GM18502 (cell line): Measurements from ENCODE around the gene CIAO3.
A peak's percentile ranks its signal among the peaks of the same experiment; 100 is the strongest.
"Not testable (repeated sequence)": the region's sequence is repeated elsewhere in the genome, so short reads cannot be mapped to it uniquely, and the experiment has no call there.

ENCODE experiments used
- ATAC-seq: cut with Tn5 transposase; IDR thresholded peaks from one replicate; pipeline ENCODE4 v1.9.1; 2021; ENCODE audit warnings: mild to moderate bottlenecking; ENCODE audit not compliant: unreplicated experiment, poor library complexity

Gene CIAO3

DNA sequence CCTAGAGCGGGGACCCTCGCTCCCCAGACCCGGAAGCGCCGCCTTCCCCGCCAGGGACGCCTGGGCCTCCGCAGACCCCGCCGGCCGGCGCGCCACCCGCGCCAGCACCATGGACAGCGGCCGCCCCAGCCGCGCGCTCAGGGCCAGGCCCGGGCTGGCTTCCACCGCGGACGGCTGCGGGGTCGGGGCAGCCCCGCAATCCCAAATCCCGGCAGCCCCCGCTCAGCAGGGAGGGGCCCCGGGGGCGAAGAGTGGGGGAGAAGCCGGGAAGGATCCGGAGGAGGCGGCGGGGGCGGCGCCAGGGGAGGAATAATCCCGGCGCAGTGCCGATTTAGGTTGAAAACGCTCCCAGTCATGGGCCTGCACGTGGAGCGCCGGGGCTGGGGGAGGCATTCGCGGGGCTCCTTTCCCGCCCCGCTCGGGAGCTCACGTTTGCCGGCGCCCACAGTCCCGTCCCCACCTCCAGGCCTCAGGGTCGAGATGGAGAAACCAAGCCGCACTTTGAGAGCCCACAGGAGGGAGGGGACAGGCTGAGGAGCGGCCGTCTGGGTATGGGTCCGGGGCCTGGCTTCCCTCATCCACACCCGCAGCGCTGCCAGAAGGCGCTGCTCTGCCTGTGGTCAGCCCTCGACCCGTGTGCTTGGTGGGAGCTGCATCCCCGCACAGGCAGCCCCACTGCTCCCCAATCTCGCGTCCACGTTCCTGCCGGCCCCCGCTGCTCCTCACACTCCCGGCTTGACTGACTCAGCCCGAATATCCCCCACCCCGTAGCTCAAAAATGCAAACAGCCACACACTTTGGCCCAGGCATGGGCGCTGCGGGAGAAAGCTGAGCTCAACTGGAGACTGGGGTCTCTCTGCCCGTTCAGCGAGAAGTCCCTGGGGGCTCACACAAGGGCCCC lies 39.9 kb downstream of the CIAO3 start:
- no peak for ATAC-seq

DNA sequence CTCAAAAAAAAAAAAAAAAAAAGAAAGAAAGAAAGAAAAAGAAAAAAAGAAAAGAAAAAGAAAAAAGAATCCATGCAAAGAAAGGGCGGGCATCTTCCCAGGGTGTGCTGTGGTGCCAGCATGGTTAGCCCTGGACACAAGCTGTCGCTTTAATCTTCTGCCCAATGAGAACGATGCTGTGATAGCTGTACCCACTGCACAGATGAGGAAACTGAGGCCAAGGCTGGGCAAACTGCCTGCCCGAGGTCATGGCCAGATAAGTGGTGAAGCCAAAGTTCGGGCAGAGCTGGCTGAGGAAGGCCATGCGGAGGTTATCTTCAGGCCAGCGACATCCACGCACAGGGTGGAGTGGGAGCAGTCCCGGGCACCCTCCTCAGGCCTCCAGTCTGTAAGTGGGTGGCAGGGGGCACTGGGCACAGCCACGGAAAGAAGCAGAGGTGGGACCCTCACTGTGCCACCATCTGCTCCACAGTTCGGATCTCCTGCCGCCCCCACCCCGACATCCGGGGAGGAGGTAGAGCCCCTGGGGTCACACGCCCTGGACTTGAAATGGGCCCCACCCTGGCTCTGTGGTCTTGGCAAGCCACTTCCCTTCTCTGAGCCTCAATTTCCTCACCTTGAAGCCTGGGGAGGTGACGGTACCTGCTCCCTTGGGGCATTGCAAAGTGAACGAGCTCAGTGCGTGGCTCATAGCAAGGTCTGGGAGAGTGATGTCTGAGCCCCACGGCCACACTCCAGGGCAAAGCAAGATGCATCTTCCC lies 41.7 kb downstream of the CIAO3 start:
- no peak for ATAC-seq

DNA sequence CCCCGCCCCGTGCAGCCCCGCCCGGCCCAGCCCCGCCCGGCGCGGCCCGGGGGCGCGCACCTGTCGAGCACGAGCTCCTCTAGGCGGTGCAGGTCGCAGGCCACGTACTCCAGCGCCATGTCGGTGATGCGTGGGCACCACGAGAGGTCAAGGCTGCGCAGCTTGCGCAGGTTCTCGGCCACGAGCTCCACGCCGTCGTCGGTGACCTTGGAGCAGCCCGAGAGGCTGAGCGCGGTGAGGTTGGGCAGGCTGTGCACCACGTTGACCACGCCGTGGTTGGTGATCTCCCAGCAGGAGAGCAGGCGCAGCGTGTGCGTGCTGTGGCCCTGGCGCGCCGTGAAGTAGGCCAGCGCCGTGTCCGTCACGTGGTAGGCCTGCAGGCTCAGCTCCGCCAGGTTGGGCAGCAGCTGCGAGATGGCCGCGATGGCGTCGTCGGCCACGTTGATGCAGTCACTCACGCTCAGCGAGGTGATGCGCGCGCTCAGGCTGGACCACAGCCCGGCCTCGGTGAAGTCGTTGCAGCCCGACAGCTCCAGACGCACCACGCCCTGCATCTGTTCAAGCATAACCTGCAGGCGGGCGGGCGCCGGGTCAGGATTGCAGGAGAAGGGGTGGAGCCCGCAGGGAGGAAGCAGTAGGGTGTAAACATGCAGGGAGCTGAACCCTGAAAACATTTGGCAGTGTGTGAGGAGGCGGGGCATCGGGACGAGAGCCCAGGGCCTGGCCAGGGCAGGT lies 45.3 kb downstream of the CIAO3 start:
- ATAC-seq = no peak

DNA sequence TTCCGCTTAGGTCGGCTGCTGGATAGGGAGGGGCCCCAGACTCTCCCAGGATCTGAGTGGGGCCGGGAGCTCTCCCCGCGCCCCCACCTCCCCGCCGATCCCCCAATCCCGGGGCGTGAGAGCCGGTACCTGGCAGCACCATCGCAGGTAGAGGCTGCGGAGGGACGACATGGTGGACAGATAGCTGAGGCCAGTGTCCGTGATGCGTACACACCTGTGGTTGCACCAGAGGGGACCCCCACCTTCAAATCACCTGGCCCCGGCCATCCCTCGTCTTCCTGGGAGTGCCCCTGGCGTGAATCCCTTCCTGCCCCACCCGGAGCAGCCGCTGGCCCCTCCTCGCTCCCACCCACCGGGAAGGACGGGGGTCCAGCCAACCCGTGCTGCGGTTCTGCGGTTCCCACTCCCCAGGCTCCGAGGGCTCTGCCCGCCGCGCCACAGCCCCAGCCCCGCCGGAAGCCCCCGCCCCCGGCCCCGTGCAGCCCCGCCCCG lies 45.9 kb downstream of the CIAO3 start:
- no peak for ATAC-seq

DNA sequence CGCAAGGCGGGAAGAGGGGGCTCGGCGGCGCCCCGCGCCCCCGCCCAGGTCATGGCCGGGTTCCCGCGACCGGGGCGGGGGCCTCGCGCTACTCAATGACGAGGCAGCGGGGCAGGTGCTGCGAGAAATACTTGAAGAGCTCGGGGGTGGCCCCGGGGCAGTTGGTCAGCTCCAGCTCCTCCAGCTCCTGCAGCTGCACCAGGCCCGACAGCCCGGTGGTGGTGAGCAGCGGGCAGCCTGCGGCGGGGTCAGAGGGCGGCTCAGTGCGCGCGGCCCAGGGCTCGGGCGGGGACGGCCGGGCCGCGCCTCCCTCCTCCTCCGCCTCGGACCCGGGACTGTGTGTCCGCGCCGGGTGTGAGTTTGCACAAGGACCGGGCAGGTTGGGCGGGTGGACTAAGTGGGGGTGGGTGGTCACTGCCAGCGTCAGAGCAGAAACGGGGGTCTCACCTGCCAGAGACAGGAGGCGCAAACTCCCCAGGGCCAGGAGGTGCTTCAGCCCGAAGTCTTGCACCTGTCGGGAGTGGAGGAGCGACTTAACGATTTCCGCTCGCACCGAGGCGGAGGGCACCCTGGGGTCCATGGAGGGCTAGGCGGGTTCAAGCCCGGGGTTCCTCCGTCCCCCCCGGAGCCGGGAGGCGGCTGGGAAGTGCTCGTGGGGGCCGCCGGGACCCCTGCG lies 46.5 kb downstream of the CIAO3 start:
- no peak for ATAC-seq

DNA sequence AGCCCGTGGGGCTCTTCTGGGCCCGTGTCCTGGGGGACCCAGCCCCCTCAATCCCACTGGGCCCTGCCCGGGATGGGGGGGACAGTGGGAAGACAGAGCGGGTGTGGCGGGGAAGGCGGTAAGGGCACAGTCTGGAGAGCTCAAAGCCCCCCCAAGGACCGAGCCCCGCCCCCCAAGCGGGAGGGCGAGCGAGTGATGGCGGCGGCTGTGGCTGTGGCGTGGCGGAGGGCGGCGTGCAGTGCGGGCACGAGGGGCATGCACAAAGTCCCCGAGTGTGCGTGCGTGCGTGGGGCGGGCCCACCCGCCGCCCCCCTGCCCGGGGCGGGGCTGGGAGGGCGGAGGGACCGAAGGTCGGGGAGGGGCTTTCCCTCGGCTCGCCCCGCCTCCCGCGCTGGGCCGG lies 47.0 kb downstream of the CIAO3 start:
- ATAC-seq = no peak

DNA sequence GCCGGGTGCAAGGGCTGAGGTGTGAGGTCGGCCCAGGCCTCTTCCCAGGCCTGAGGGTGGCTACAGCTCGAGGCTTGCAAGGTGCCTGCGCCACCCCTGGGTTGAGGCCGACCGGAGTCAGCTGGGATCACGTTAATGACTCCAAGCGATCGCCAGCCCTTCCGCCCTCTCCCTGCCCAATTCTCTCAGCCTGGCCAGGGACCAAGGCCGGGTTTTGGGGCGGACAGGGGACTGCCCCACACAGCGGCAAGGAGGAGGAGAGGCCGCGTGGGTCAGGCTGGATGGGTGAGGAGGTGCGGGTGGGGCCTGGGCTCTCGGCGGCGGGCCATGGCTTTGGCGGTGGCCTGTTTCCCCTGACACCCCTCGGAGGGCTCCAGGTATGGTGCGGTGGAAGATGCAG lies 47.4 kb downstream of the CIAO3 start:
- ATAC-seq = no peak

DNA sequence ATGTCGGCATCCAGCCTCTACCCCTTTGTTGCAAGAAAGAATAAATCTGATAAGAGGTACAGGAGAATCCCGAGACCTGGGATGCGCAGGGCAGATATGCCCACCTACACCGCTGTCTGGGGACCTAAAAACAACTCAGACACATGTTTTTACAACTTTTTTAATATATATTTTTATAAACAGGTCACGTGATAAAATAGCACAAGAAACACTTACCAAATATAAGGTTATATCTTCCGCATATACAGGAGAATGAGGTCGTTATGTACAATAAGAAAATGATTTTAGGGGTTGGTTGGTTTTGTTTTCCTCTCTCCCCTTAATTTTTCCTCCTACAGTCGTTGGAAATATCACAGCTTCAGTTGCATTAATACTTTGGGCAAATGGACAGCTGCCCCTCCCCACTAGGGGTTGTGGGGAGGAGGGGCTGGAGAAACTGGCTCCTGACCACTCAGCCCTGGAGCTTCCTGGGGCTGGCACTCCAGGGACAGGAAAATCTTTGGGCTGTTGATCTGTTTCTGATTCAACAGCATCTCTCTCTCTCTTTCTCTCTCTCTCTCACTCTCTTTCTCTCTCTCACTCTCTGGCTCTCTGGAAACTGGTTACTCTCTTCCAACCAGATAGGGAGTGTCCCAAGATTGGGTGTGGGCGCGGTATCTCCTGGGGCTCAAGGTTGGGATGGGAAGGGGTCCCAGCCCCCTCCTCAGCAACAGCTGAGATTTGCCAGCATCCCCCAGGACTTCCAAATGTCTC lies 48.3 kb downstream of the CIAO3 start:
- no peak for ATAC-seq

DNA sequence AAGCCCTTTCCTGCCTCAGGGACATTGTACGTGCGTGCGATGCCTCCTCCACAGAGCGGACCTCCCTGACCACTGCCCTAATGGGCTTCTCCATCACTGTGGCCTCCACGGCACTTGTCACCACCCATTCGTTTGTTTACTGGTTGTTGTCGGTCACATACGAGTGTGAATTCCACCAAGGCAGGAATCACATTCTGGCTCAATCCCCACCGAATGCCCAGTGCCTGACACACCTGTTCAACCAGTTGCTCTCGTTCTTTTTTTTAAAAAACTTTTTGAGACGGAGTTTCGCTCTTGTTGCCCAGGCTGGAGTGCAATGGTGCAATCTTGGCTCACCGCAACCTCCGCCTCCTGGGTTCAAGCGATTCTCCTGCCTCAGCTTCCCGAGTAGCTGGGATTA lies 49.6 kb downstream of the CIAO3 start:
- ATAC-seq = not testable (repeated sequence)

DNA sequence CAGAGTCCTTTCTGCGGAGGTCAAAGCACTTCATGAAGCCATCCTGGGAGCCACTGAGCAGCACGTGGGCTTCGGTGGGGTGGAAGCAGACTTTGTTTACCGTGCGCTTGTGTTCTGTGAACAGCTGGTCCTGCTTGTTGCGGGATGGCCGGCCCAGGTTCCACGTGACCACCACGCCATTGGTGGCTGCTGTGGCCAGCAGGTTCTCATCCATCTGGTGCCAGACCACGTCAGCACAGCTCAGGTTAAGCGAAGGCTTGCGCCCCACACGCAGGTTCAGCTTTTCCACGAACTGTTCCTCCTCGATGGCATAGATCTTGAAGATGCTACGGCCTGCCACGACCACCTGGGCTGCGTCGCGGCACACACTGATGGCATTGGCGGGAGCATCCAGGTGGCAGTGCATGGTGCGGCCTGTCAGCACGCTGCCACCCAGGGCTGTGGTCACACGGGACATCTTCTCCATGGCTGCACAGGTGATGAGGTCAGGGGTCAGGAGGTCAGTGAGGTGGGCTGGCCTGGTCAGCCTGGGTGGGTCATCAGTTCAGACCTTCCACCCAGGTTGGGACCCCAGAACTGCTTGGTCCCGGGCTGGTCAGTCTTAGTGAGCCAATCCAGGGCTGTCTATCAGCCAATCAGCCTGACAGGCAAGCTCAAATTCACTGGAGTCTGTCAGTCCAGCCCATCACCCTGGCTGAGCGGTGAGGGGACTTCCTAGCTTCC lies 51.5 kb downstream of the CIAO3 start:
- ATAC-seq = no peak

DNA sequence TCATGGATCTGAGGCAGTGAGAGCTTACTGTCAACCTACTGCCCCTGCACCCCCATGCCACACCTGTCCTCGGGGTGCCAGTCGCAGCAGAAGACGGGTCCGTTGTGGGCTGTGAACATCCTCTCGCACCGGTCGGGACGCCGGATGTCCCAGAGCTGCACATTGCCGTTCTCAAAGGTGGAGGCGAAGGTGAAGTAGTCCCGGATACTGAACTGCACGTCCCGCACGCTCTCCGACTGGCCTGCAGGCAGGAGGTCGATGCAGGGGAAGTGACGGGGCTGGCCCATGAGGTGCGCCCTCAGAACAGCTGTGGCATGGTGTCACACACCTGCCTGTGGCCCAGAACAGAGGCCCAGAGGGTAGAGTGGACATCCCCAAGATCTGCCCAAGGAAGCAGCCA lies 53.3 kb downstream of the CIAO3 start:
- no peak for ATAC-seq

DNA sequence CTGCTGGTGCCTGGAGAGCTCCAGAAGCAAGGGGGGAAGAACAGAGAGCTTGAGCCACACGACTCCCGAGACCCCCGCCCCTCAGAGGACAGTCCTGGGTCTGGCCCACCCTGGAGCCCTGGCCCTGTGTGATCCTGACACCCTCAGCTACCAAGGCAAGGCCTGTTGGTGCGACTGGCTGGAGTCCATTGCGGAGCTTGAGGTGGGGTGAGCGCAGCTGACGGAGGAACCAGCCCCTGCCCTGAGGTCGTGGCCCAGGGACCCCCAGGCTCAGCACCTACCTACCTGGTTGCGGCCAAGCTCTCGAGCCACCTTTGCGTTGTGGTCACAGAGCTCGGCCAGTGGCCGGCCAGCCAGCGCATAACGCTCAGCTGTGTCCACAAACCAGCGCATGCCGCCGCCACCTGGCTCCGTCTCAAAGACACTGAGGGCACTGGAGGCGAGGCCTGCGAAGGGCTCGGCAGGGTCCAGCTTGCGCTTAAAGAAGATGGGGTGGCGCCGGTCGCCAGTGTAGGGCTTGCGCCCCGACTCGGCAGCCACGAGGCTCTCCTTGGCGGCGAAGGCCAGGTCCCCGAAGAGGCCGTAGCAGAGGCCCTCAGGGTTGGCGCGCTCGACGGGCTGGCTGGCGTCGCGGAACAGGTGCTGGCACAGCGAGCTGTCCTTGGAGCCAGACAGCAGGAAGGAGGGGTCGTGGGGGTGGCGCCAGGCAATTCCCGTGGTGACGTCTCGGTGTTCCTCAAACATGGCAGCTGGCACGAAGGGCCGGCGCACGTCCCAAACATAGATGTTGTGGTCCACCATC lies 54.1 kb downstream of the CIAO3 start:
- no peak for ATAC-seq

DNA sequence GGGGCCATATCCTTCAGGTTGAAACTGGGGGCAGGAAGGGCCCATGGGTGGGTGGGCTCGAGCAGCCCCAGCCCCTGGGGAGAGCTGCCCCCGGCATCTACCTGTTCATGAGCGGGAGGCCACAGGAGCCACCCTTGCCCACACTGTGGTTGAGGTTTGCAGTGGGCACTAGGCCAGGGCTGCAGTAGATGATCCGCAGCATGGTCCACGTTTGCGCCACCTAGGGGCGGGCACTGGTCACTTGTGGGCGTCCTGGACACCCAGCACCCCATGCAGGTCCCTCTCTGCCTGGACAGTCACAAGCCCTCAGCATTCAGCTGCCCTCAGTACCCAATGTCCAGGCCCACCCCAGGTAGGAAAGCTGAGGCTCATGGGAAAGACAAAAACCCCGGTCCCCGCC lies 54.8 kb downstream of the CIAO3 start:
- ATAC-seq = no peak

DNA sequence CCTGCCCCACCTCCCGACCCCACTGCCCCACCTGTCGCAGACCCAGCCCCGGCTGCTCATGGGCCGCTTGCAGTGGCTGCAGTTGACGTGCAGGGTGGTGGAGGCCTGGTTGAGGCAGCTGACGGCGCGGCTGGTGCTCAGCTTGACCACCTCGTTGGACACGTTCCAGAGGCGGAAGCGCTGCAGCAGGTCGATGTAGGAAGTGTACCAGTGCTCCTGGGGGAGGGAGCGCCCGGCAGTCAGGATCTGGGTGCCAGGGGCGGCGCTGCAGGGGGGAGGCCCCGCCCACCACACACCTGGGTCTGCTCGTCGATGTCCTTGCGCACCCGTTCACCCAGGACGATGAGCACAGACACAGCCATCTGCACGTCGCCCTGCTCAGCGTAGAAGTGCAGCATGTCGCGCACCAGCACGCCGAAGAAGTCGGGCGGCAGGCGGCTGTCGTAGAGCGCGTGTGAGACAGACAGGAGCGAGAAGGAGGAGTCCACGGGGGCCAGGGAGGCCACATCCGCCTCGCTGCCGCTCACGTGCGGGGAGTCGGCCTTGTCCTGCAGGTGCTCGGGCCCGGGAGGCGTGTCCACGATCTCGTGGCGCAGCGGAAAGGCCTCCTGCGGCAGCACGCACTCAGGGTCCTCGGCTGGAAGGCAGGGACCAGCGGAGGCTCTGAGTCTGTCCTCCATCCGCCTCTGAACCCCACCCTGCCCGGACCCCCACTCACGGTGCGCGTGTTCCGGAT lies 55.7 kb downstream of the CIAO3 start:
- no peak for ATAC-seq

DNA sequence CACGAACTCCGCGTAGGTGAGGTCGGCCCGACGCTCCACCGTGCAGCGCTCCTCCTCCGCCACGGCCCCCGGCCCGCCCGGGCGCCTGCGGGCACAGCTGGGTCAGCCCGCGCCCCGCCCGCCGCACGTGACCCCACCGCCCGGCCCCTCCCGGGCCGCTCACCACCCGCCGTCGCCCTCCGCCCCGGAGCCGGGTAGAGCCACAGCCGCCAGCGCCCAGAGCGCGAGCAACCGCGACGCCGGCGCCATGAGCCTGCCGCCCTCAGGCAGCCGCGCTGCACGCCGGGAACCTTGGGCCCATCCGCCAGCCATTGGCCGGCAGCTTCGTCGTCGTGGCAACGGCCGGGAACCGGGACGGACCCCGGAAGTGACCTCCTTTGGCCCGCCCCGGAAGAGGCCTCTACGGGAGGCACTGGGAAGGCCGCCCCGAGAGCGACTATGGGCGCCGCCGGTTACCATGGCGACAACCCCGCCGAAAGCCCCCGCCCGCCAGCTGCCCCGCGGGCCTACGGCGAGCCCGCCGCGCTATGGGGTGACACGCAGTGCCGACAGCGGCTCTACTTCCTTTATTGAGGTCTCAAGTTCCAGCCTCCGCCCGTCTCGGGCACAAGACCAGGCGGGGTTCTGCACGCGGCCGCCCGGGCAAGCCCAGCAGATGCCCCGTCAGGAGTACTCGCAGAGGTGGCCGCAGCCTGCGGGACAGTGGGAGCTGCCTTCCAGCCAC lies 56.6 kb downstream of the CIAO3 start, which contains the start of gene JMJD8:
TSS of gene JMJD8 (minus strand) at position 264 of the 724 bp plus-strand sequence. CDS start at position 249, 15 bp downstream.
- ATAC-seq = peak; percentile 68

DNA sequence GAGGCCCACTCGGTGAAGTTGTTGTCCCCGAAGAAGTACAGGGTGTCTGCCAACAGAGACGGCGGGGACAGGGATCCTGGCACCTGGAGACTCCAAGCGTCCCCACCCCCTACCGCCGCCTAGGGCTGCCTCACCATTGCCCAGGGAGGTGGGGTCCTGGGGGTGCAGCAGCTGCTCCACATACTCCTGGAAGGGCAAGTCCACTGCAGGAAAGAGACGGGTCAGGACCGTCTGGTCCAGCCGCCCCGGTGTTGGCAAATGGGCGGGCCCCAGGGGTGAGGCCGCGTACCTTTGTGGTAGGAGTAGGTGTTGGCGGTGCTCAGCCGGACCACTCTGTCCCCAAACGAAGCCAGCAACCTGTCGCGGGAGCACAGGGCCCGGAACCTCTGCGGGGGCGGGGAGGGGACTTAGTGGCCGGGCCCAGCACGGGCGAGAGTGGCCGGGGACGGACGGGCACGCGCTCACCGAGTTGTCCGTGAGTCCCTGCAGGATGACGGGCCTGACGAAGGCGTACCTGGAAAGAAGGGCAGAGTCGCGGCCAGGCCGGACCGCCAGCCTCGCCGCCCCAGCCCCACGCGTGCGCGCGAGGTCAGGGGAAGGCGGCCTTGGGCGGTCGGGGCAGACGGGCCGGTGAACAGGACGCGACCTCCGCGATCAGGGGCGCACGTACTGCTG lies 57.3 kb downstream of the CIAO3 start:
- ATAC-seq = no peak
